OCI-LY1 (cell line): Measurements from ENCODE around the gene AP3B2.

Source experiments
- H2AFZ ChIP-seq: fragments of 200-600 bp; sonication (generic), shearing (Covaris generic); 2 replicates; pipeline ENCODE4 v1.6.0; 2014; ENCODE audit warnings: antibody characterized with exemption, mild to moderate bottlenecking, low read length
- H3F3A ChIP-seq: fragments of 200-600 bp; sonication (generic), shearing (Covaris generic); 2 replicates; pipeline ENCODE4 v1.6.0; 2014; ENCODE audit warnings: mild to moderate bottlenecking, antibody characterized with exemption, low read length, moderate library complexity; ENCODE audit not compliant: insufficient read depth
- H3K27ac ChIP-seq: fragments of 200-600 bp; sonication (generic); 2 replicates; pipeline ENCODE4 v1.5.1; 2014; ENCODE audit warnings: low read length, mixed run types, mild to moderate bottlenecking, low read depth; ENCODE audit not compliant: poor library complexity, severe bottlenecking
- H3K27me3 ChIP-seq: fragments of 200-600 bp; sonication (generic); 2 replicates; pipeline ENCODE4 v1.6.0; 2014; ENCODE audit warnings: antibody characterized with exemption, mild to moderate bottlenecking, low read length, moderate library complexity; ENCODE audit not compliant: insufficient read depth
- H3K36me3 ChIP-seq: fragments of 200-600 bp; sonication (generic); 2 replicates; pipeline ENCODE4 v1.6.1; 2014; ENCODE audit warnings: mild to moderate bottlenecking, antibody characterized with exemption, low read length, moderate library complexity, mixed read lengths; ENCODE audit not compliant: insufficient read depth
- H3K4me1 ChIP-seq: fragments of 200-600 bp; sonication (generic); 2 replicates; pipeline ENCODE4 v1.5.1; 2014; ENCODE audit warnings: mild to moderate bottlenecking, low read length, moderate library complexity; ENCODE audit not compliant: insufficient read depth, severe bottlenecking
- H3K4me2 ChIP-seq: fragments of 200-600 bp; sonication (generic), shearing (Covaris generic); 2 replicates; pipeline ENCODE4 v1.6.1; 2014; ENCODE audit warnings: low read length
- H3K4me3 ChIP-seq: fragments of 200-600 bp; sonication (generic); 2 replicates; pipeline ENCODE4 v1.5.1; 2014; ENCODE audit warnings: low read length, low read depth, mild to moderate bottlenecking, mixed read lengths; ENCODE audit not compliant: poor library complexity, severe bottlenecking
- H3K79me2 ChIP-seq: fragments of 200-600 bp; shearing (Covaris generic); 2 replicates; pipeline ENCODE4 v1.6.1; 2016; ENCODE audit warnings: mixed run types, low read length, mixed read lengths; ENCODE audit not compliant: insufficient read depth
- H3K9ac ChIP-seq: fragments of 200-600 bp; sonication (generic), shearing (Covaris generic); 2 replicates; pipeline ENCODE4 v1.6.1; 2014; ENCODE audit warnings: mild to moderate bottlenecking, low read length, mixed read lengths
- H3K9me2 ChIP-seq: fragments of 200-600 bp; sonication (generic), shearing (Covaris generic); 2 replicates; pipeline ENCODE4 v1.6.1; 2014; ENCODE audit warnings: low read depth, mild to moderate bottlenecking, low read length, mixed read lengths
- H3K9me3 ChIP-seq: fragments of 200-600 bp; shearing (Covaris generic); 2 replicates; pipeline ENCODE4 v1.6.1; 2014; ENCODE audit warnings: low read length, mixed read lengths
- H4K20me1 ChIP-seq: fragments of 200-600 bp; sonication (generic), shearing (Covaris generic); 2 replicates; pipeline ENCODE4 v1.6.0; 2016; ENCODE audit warnings: mild to moderate bottlenecking, low read length; ENCODE audit not compliant: insufficient read depth
- CTCF ChIP-seq: fragments of 200-600 bp; sonication (generic), shearing (Covaris generic); IDR thresholded peaks from 2 replicates; pipeline ENCODE4 v1.5.1; 2017; ENCODE audit warnings: mild to moderate bottlenecking, antibody characterized with exemption, low read length, moderate library complexity, mixed read lengths
- EZH2 ChIP-seq: fragments of 200-600 bp; sonication (generic), shearing (Covaris generic); IDR thresholded peaks from 2 replicates; pipeline ENCODE4 v1.8.0; 2017; ENCODE audit warnings: borderline replicate concordance, mixed run types, mild to moderate bottlenecking, antibody characterized with exemption, low read length, moderate library complexity, mixed read lengths

The AP3B2 gene

GRCh38 chr15:82650046-82650670 lies 59.5 kb downstream of the AP3B2 start:
- no peaks in the 10 kb centered on the region for H3K4me1 ChIP-seq
- H3K9ac ChIP-seq, result no peak overlapping the region
- H3K9me3 ChIP-seq, result no peaks in the 10 kb centered on the region
- H3K27ac ChIP-seq, result no peak overlapping the region
- TF ChIP-seq CTCF, result no peak
- no peak for TF ChIP-seq EZH2
- no peaks in the 10 kb centered on the region for H3K9me2 ChIP-seq
- H3F3A ChIP-seq, result no peaks in the 10 kb centered on the region
- H3K4me2 ChIP-seq, result no peak overlapping the region
- H3K27me3 ChIP-seq, result no peaks in the 10 kb centered on the region
- H3K79me2 ChIP-seq, result no peaks in the 10 kb centered on the region
- H3K4me3 ChIP-seq, result no peak overlapping the region
- H2AFZ ChIP-seq, result no peak overlapping the region
- H3K36me3 ChIP-seq, result no peaks in the 10 kb centered on the region
- H4K20me1 ChIP-seq, result no peaks in the 10 kb centered on the region

- Histone ChIP-seq H3K9ac (no peak overlapping the region), H3K4me3 (no peak overlapping the region), H4K20me1 (no peaks in the 10 kb centered on the region), H3K36me3 (no peaks in the 10 kb centered on the region), H3K4me2 (no peak overlapping the region), H3K9me3 (no peaks in the 10 kb centered on the region), H3K27me3 (no peaks in the 10 kb centered on the region), H3K9me2 (no peaks in the 10 kb centered on the region), H2AFZ (no peak overlapping the region), H3K27ac (no peak overlapping the region), H3K4me1 (no peaks in the 10 kb centered on the region), H3K79me2 (no peaks in the 10 kb centered on the region), H3F3A (no peaks in the 10 kb centered on the region)
- TF ChIP-seq CTCF, result no peak
- TF ChIP-seq EZH2, result no peak
Observed at GRCh38 chr15:82649226-82649999, 60.3 kb downstream of the AP3B2 start.

- no peak for TF ChIP-seq EZH2
- TF ChIP-seq CTCF, result no peak
- Histone ChIP-seq H3K9me2 (no peaks in the 10 kb centered on the region), H3K27ac (no peak overlapping the region), H3F3A (no peaks in the 10 kb centered on the region), H2AFZ (no peak overlapping the region), H3K79me2 (no peaks in the 10 kb centered on the region), H3K9ac (no peak overlapping the region), H3K4me3 (peak overlapping the region; percentile 65), H4K20me1 (no peaks in the 10 kb centered on the region; the same call in 1 of the 2 replicates), H3K36me3 (no peaks in the 10 kb centered on the region), H3K9me3 (no peaks in the 10 kb centered on the region), H3K27me3 (no peaks in the 10 kb centered on the region), H3K4me1 (no peaks in the 10 kb centered on the region), H3K4me2 (peak overlapping the region; percentile 69)
Observed at GRCh38 chr15:82648257-82649103, 61.2 kb downstream of the AP3B2 start.
